HG03460 (cell line): ENCODE data around the gene ACBD6.
"Not testable (repeated sequence)": the region's sequence is repeated elsewhere in the genome, so short reads cannot be mapped to it uniquely, and the experiment has no call there.

Experiments
- ATAC-seq: cut with Tn5 transposase; IDR thresholded peaks from one replicate; pipeline ENCODE4 v1.9.1; 2021; ENCODE audit not compliant: unreplicated experiment

Gene ACBD6

GRCh38 chr1:180424848-180425457 is 77.4 kb downstream of the ACBD6 start:
- no peak for ATAC-seq

GRCh38 chr1:180421614-180422013 is 80.8 kb downstream of the ACBD6 start:
- no peak for ATAC-seq

DNA sequence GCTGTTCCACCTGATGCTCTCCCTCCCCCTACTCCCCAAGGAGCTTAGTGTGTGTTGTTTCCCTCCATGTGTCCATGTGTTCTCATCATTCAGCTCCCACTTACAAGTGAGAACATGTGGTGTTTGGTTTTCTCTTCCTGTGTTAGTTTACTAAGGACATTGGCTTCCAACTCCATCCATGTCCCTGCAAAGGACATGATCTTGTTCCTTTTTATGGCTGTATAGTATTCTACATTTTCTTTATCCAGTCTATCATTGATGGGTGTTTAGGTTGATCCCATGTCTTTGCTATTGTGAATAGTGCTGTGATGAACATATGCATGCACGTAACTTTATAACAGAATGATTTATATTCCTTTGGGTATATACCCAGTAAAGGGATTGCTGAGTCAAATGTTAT is 81.2 kb downstream of the ACBD6 start:
- ATAC-seq = not testable (repeated sequence)

GRCh38 chr1:180415985-180416633 is 86.3 kb downstream of the ACBD6 start:
- ATAC-seq = no peak

DNA sequence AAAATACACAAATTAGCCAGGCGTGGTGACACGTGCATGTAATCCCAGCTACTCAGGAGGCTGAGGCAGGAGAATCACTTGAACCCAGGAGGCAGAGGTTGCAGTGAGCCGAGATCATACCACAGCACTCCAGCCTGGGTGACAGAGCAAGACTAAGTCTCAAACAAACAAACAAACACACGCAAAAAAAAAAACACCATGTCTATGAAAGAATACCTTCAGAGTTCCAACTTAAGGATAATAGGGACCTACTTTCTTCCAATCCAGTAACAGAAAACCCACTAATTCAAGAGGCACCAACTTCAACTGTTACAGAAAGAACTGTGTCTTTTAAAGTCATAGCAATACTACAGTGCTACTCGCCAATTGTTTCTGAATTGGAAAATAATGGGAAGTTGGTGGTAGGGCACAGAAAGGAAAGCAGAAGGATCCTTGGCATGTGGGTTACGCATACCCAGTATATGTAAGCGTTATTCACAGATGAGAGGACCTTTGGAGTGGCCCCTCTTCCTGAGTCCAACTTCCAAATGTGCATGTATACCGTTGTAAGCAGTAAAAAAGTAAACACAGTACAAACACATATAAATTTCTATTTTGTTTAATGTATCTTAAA is 87.0 kb downstream of the ACBD6 start:
- ATAC-seq = no peak

GRCh38 chr1:180412583-180412982 is 89.8 kb downstream of the ACBD6 start:
- ATAC-seq = no peak

GRCh38 chr1:180408128-180408527 is 94.2 kb downstream of the ACBD6 start:
- not testable (repeated sequence) for ATAC-seq

DNA sequence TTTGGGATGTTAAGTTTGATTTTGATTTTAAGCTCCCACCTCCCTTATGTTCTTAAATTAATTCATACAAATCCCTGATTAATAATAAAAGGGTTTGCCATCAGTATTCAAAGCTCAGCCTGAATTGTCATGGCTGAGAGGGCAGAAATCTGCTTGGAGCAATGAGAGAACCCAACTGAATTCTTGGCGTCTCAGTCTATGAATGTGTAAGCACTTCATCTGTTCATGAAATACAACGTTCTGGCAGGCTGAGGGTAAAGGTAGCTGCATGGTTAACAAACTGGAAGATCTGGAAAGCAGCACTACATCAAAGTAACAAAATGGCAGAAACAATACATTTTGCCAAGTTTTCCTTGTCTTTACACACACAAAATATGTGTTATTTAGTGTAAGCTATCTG is 95.3 kb downstream of the ACBD6 start:
- ATAC-seq = no peak

DNA sequence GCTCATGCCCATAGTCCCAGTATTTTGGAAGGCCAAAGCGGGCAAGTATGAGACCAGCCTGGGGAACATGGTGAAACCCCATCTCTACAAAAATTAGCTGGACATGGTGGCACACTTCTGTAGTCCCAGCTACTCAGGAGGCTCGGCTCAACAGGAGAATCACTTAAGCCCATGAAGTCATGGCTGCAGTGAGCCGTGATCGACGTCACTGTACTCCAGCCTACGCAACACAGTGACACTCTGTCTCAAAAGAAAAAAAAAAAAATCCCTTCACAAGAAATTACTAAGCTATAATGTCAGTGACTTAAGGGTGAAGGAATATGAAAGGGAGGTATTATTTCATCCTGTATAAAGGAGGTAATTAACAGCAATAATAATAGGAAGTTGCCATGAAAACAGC is 99.8 kb downstream of the ACBD6 start:
- no peak for ATAC-seq

DNA sequence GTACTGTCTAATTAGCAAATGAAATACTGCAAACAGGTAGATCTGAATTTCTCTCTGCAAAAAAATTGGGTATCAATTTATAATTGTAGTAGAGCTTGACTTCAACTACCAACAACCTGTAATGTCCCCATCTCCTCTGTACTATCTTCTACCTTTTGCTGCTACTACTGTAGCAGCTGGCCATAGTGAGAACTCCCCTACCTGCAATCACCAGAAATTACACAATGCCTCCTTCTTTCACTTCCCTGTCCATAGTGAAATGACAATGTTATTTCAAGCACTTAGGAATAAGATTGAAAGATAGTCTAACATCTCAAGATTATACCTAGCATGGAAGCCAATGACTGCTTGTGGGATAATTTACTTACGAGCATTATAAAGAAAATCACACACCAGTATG is 100.4 kb downstream of the ACBD6 start:
- no peak for ATAC-seq

- no peak for ATAC-seq
These were observed 105.2 kb downstream of the ACBD6 start for GRCh38 chr1:180397175-180397574.

DNA sequence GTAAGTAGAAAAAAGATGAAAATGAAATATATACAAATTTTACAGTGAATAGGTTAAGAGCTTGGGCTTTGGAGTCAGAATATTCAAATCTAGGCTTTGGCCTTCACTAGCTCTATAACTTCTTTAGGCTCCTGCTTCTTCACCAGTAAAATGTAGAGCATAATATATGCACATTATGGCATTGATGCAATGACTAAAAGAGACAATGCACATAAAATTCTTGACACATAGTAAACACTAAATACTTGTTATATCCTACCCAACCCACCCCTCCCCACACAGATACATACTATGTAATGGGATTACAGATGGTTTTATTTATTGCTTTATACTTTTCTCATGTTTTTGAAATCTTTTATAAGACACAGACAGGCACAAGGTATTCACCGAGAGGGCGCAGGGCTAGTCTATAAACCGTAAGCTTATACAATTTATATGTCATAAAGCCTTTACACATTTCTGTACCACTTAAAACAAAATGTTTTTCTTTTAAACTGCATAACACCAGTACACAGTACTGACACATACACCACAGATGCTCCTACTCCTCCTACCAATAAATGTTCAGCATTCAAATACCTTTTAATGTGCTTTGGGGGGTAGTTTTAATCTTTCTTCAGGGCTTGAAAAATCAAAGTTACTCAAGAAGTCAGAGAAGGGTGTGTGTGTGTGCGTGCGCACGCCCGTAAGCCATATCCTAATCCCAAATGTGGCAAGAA is 109.8 kb downstream of the ACBD6 start:
- ATAC-seq = no peak

- ATAC-seq = no peak
These were observed 110.4 kb downstream of the ACBD6 start for GRCh38 chr1:180392020-180392419.

DNA sequence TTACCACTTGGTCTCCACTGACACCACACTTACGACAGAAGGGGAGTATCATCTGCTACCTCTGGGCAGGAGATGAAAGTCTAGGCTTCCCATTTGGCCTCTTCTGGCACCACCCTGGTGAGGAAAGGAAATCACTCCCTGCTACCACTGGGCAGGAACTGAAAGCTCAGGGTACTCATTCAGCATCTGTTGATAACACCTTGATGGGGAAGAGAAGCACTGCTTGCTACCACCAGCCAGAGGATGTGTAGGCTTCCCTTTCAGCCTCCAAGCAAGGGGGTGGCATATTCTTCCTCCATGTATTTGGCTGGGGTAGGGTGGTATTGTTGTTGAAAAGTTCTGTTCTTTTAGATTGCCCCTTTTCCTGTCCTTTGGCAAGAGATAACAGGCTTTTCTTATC is 115.0 kb downstream of the ACBD6 start:
- ATAC-seq = no peak

GRCh38 chr1:180386745-180387367 is 115.5 kb downstream of the ACBD6 start:
- no peak for ATAC-seq

DNA sequence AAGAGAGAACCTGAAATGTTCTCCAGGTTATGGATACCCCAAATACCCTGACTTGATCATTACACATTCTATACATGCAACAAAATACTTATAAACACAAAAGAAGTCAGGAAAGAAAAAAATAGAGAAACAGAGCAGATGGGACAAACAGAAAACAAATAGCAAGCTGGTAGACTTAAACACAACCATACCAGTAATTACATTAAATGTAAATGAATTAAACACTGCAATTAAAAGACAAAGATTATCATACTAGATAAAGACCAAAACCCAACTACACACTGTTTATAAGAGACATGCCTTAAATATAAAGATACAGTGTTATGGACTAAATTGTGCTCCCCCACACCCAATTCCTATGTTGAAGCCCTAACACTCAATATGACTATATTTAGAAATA is 117.2 kb downstream of the ACBD6 start:
- no peak for ATAC-seq

DNA sequence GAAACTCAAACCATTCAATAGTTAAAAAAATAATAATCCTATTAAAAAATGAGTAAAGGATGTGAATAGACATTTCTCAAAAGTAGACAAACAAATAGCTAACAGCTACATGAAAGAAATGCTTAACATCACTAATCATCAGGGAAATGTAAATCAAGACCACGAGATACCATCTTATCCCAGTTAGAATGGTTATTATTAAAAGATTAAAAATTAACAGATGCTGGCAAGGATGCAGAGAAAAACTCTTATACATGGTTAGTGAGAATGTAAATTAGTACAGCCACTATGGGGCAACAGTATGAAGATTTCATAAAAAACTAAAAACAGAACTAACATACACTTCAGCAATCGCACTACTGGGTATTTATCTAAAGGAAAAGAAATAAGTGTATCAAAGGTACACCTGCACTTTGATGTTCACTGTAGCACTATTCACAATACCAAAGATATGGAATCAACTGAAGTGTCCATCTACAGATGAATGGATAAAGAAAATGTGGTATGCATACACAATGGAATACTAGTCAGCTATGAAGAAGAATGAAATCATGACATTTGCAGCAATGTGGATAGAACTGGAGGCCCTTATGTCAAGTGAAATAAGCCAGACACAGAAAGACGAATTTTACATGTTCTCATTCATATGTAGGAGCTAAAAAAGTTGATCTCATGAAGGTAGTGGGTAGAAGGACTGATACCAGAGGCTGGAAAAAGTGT is 117.9 kb downstream of the ACBD6 start:
- no peak for ATAC-seq

DNA sequence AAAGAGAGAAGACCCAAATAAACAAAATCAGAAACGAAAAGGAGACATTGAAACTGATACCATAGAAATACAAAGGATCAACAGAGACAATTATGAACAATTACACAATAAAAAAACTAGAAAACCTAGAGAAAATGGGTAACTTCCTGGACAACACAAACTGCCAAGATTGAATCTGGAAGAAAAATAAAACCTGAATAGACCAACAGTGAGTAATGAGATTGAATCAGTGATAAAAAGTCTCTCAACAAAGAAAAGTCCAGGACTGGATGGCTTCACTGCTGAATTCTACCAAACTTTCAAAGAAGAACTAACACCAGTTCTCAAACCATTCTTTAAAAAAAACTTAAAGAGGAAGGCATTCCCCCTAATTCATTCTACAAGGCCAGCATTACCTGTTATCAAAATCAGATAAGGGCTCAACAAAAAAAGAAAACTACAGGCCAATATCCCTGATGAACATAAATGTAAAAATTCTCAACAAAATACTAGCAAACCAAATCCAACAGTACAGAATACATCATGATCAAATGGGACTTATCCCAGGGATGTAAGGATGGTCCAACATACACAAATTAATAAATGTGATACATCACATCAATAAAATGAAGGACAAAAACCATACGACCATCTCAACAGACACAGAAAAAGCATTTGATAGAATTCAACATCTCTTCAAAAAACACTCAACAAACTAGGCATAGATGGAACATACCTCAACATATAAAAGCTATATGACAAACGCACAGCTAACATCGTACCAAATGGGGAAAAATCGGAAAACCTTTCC is 119.9 kb downstream of the ACBD6 start:
- no peak for ATAC-seq

- no peak for ATAC-seq
These were observed 121.2 kb downstream of the ACBD6 start for GRCh38 chr1:180381184-180381580.
